HG03354 (cell line): Measurements from ENCODE around the gene RAI2.

Source experiments
- ATAC-seq: cut with Tn5 transposase; IDR thresholded peaks from one replicate; pipeline ENCODE4 v1.9.1; 2021; ENCODE audit warnings: mild to moderate bottlenecking; ENCODE audit not compliant: unreplicated experiment, poor library complexity, severe bottlenecking

RAI2 gene

GRCh38 chrX:17860811-17861488 lies at the start of gene RAI2:
RAI2 (minus strand) TSS chrX:17861298; CDS start chrX:17802010, 59,288 bp downstream.
- ATAC-seq = no peak

GRCh38 chrX:17888421-17888820 lies 27.3 kb upstream of the RAI2 start:
- no peak for ATAC-seq

GRCh38 chrX:17882680-17883079 lies 21.6 kb upstream of the RAI2 start:
- ATAC-seq = no peak

GRCh38 chrX:17878028-17878670 lies 17.1 kb upstream of the RAI2 start:
- no peak for ATAC-seq

GRCh38 chrX:17876135-17876534 lies 15.0 kb upstream of the RAI2 start:
- no peak for ATAC-seq

- ATAC-seq = no peak
Measured at GRCh38 chrX:17869580-17869979, 8.5 kb upstream of the RAI2 start.

- ATAC-seq = no peak
Measured at GRCh38 chrX:17861489-17862011, 452 bp upstream of the RAI2 start.

- no peak for ATAC-seq
Measured at GRCh38 chrX:17860179-17860780, 818 bp downstream of the RAI2 start.

- ATAC-seq = no peak
Measured at GRCh38 chrX:17859609-17860178, 1.4 kb downstream of the RAI2 start.

- ATAC-seq = no peak
Measured at GRCh38 chrX:17854531-17854930, 6.6 kb downstream of the RAI2 start.

GRCh38 chrX:17854069-17854468 lies 7.0 kb downstream of the RAI2 start:
- no peak for ATAC-seq

- ATAC-seq = no peak
Measured at GRCh38 chrX:17851874-17852273, 9.2 kb downstream of the RAI2 start.

- no peak for ATAC-seq
Measured at GRCh38 chrX:17848545-17849265, 12.4 kb downstream of the RAI2 start.

- no peak for ATAC-seq
Measured at GRCh38 chrX:17846045-17846444, 15.1 kb downstream of the RAI2 start.

- no peak for ATAC-seq
Measured at GRCh38 chrX:17844236-17844635, 16.9 kb downstream of the RAI2 start.

- no peak for ATAC-seq
Measured at GRCh38 chrX:17842769-17843525, 18.2 kb downstream of the RAI2 start.

GRCh38 chrX:17839269-17839668 lies 21.8 kb downstream of the RAI2 start:
- no peak for ATAC-seq

- no peak for ATAC-seq
Measured at GRCh38 chrX:17836830-17837229, 24.3 kb downstream of the RAI2 start.

GRCh38 chrX:17833954-17834353 lies 27.1 kb downstream of the RAI2 start:
- no peak for ATAC-seq
